Loucy (cell line): ENCODE results near the gene SERPINF2.

ENCODE experiments used
- H2AFZ ChIP-seq: fragments of 200-600 bp; sonication (generic); 2 replicates; pipeline ENCODE4 v1.6.0; 2016; ENCODE audit warnings: antibody characterized with exemption, mild to moderate bottlenecking, low read length, moderate library complexity
- H3F3A ChIP-seq: fragments of 200-600 bp; 2 replicates; pipeline ENCODE4 v1.6.0; 2016; ENCODE audit warnings: antibody characterized with exemption, low read depth, mild to moderate bottlenecking
- H3K27me3 ChIP-seq: fragments of 200-600 bp; sonication (generic); 2 replicates; pipeline ENCODE4 v1.6.1; 2014; ENCODE audit warnings: low read length, mild to moderate bottlenecking; ENCODE audit not compliant: insufficient read depth, poor library complexity, severe bottlenecking
- H3K36me3 ChIP-seq: fragments of 200-600 bp; sonication (generic); 2 replicates; pipeline ENCODE4 v1.6.1; 2016; ENCODE audit warnings: low read length; ENCODE audit not compliant: insufficient read depth
- H3K4me1 ChIP-seq: fragments of 200-600 bp; sonication (generic); 2 replicates; pipeline ENCODE4 v1.5.1; 2014; ENCODE audit warnings: low read length, mild to moderate bottlenecking; ENCODE audit not compliant: insufficient read depth, poor library complexity, severe bottlenecking
- H3K4me2 ChIP-seq: fragments of 200-600 bp; sonication (generic); 2 replicates; pipeline ENCODE4 v1.6.0; 2014; ENCODE audit warnings: antibody characterized with exemption, low read length, low read depth, mild to moderate bottlenecking; ENCODE audit not compliant: poor library complexity, severe bottlenecking
- H3K4me3 ChIP-seq: fragments of 200-600 bp; sonication (generic); 2 replicates; pipeline ENCODE4 v1.5.1; 2014; ENCODE audit warnings: low read length, mild to moderate bottlenecking, mixed read lengths; ENCODE audit not compliant: poor library complexity, severe bottlenecking
- H3K79me2 ChIP-seq: fragments of 200-600 bp; sonication (generic); 2 replicates; pipeline ENCODE4 v1.6.1; 2014; ENCODE audit warnings: low read length; ENCODE audit not compliant: insufficient read depth
- H3K9ac ChIP-seq: fragments of 200-600 bp; sonication (generic); 2 replicates; pipeline ENCODE4 v1.6.0; 2014; ENCODE audit warnings: mild to moderate bottlenecking, low read depth, low read length, moderate library complexity; ENCODE audit not compliant: poor library complexity, severe bottlenecking
- H3K9me2 ChIP-seq: fragments of 200-600 bp; sonication (generic); replicated peaks from 2 replicates; pipeline ENCODE4 v1.6.1; 2016; ENCODE audit warnings: low read depth, low read length, mixed read lengths
- H3K9me3 ChIP-seq: fragments of 200-600 bp; sonication (generic); 2 replicates; pipeline ENCODE4 v1.6.1; 2014; ENCODE audit warnings: mild to moderate bottlenecking, antibody characterized with exemption, low read length, low read depth; ENCODE audit not compliant: insufficient read depth
- H4K20me1 ChIP-seq: fragments of 200-600 bp; sonication (generic); 2 replicates; pipeline ENCODE4 v1.6.0; 2014; ENCODE audit warnings: antibody characterized with exemption, low read length, mild to moderate bottlenecking; ENCODE audit not compliant: insufficient read depth, poor library complexity, severe bottlenecking
- EZH2phosphoT487 ChIP-seq: fragments of 200-600 bp; IDR thresholded peaks from 2 replicates; pipeline ENCODE4 v1.6.1; 2018; ENCODE audit warnings: antibody characterized with exemption, mild to moderate bottlenecking, moderate library complexity, borderline replicate concordance
- TF ChIP-seq, protein P1 (sequence below): fragments of 200-600 bp; sonication (generic); conservative IDR thresholded peaks from 2 replicates; pipeline ENCODE4 v1.5.1; 2014; ENCODE audit warnings: mild to moderate bottlenecking, antibody characterized with exemption, low read length

The SERPINF2 gene

DNA sequence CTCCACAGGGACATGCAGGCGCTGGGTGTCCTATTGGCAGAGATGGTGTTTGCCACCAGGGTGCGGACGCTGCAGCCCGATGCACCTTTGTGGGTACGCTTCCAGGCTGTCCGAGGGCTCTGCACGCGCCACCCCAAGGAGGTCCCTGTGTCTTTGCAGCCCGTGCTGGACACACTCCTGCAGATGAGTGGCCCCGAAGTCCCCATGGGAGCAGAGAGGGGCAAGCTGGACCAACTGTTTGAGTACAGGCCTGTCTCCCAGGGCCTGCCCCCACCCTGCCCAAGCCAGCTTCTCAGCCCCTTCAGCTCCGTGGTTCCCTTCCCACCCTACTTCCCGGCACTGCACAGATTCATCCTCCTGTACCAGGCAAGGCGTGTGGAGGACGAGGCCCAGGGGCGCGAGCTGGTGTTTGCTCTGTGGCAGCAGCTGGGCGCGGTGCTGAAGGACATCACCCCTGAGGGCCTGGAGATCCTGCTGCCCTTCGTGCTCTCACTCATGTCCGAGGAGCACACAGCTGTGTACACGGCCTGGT, 15.3 kb upstream of the SERPINF2 start:
- Histone ChIP-seq H3K9ac (no peak overlapping the region), H3F3A (no peaks in the 10 kb centered on the region), H3K36me3 (no peaks in the 10 kb centered on the region), H2AFZ (no peak overlapping the region), H3K4me3 (no peak overlapping the region), H3K27me3 (no peaks in the 10 kb centered on the region), H3K4me1 (peaks cover 27% of the 10 kb centered on the region), H3K9me3 (no peaks in the 10 kb centered on the region), H3K79me2 (peaks cover 9% of the 10 kb centered on the region; the same call in 1 of the 2 replicates), H4K20me1 (no peaks in the 10 kb centered on the region), H3K4me2 (no peak overlapping the region), H3K9me2 (no peaks in the 10 kb centered on the region)
- TF ChIP-seq, protein P1, sequence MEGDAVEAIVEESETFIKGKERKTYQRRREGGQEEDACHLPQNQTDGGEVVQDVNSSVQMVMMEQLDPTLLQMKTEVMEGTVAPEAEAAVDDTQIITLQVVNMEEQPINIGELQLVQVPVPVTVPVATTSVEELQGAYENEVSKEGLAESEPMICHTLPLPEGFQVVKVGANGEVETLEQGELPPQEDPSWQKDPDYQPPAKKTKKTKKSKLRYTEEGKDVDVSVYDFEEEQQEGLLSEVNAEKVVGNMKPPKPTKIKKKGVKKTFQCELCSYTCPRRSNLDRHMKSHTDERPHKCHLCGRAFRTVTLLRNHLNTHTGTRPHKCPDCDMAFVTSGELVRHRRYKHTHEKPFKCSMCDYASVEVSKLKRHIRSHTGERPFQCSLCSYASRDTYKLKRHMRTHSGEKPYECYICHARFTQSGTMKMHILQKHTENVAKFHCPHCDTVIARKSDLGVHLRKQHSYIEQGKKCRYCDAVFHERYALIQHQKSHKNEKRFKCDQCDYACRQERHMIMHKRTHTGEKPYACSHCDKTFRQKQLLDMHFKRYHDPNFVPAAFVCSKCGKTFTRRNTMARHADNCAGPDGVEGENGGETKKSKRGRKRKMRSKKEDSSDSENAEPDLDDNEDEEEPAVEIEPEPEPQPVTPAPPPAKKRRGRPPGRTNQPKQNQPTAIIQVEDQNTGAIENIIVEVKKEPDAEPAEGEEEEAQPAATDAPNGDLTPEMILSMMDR = no peak
- no peak for TF ChIP-seq EZH2phosphoT487

DNA sequence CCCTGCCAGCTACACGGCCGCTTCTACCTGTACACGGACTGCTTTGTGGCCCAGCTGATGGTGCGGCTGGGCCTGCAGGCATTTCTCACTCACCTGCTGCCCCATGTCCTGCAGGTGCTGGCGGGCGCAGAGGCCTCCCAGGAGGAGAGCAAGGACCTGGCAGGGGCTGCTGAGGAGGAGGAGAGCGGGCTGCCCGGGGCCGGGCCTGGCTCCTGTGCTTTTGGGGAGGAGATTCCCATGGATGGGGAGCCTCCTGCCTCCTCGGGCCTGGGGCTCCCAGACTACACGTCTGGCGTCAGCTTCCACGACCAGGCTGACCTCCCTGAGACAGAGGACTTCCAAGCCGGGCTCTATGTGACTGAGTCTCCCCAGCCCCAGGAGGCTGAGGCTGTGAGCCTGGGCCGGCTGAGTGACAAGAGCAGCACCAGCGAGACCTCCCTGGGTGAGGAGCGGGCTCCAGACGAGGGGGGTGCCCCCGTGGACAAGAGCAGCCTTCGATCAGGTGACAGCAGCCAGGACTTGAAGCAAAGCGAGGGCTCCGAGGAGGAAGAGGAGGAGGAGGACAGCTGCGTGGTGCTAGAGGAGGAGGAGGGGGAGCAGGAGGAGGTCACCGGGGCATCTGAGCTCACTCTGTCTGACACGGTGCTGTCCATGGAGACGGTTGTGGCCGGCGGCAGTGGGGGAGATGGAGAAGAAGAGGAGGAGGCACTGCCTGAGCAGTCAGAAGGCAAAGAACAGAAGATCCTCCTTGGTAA, 14.6 kb upstream of the SERPINF2 start:
- no peaks in the 10 kb centered on the region for H3K9me3 ChIP-seq
- no peaks in the 10 kb centered on the region for H3F3A ChIP-seq
- H3K4me3 ChIP-seq = no peak overlapping the region
- H3K79me2 ChIP-seq = peaks cover 9% of the 10 kb centered on the region; the same call in 1 of the 2 replicates
- no peaks in the 10 kb centered on the region for H4K20me1 ChIP-seq
- peaks cover 21% of the 10 kb centered on the region for H3K4me1 ChIP-seq
- H3K36me3 ChIP-seq = no peaks in the 10 kb centered on the region
- H3K9me2 ChIP-seq = no peaks in the 10 kb centered on the region
- no peak for TF ChIP-seq EZH2phosphoT487
- TF ChIP-seq, protein P1 = no peak
- H2AFZ ChIP-seq = no peak overlapping the region
- H3K4me2 ChIP-seq = no peak overlapping the region
- H3K27me3 ChIP-seq = no peaks in the 10 kb centered on the region
- H3K9ac ChIP-seq = no peak overlapping the region

DNA sequence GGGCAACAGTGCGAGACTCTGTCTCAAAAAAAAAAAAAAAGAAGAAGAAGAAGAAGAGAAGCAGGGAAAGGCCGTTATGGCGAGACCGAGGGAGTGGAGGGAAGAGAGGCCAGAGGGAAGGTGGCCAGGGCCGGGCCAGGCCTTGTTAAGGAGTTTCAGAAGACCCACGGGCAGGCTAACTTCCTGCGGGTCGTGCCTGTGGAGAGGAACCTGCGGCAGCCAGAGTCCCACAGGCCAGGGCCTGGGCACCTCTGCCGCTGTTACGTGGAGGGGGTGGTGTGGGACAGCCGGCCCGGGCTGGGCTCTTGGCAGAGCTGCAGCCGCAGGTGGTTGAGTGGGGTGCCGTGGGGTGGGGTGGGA, 12.7 kb upstream of the SERPINF2 start:
- H3K9ac ChIP-seq = no peak overlapping the region
- H3K36me3 ChIP-seq = no peaks in the 10 kb centered on the region
- no peaks in the 10 kb centered on the region for H4K20me1 ChIP-seq
- no peak for TF ChIP-seq EZH2phosphoT487
- TF ChIP-seq, protein P1 = no peak
- H3K4me3 ChIP-seq = no peak overlapping the region
- H3K9me3 ChIP-seq = no peaks in the 10 kb centered on the region
- no peaks in the 10 kb centered on the region for H3K27me3 ChIP-seq
- H3K79me2 ChIP-seq = peaks cover 7% of the 10 kb centered on the region; the same call in 1 of the 2 replicates
- no peaks in the 10 kb centered on the region for H3F3A ChIP-seq
- no peaks in the 10 kb centered on the region for H3K9me2 ChIP-seq
- H2AFZ ChIP-seq = no peak overlapping the region
- H3K4me2 ChIP-seq = no peak overlapping the region
- H3K4me1 ChIP-seq = peaks cover 9% of the 10 kb centered on the region
